GM21619 (cell line): Measurements from ENCODE around the gene IWS1.
"Not testable (repeated sequence)": the region's sequence is repeated elsewhere in the genome, so short reads cannot be mapped to it uniquely, and the experiment has no call there.

Experiments
- ATAC-seq: cut with Tn5 transposase; IDR thresholded peaks from one replicate; pipeline ENCODE4 v1.9.1; 2021; ENCODE audit not compliant: unreplicated experiment

The IWS1 gene

GRCh38 chr2:127530245-127531140, 4.2 kb upstream of the IWS1 start:
- ATAC-seq: no peak

GRCh38 chr2:127529416-127529815, 3.1 kb upstream of the IWS1 start:
- not testable (repeated sequence) for ATAC-seq

- no peak for ATAC-seq
Measured at GRCh38 chr2:127528487-127528886, 2.2 kb upstream of the IWS1 start.

- peak; percentile 7 for ATAC-seq
Measured at GRCh38 chr2:127527001-127527804, 914 bp upstream of the IWS1 start.

GRCh38 chr2:127525691-127526131, 578 bp downstream of the IWS1 start:
- no peak for ATAC-seq

- not testable (repeated sequence) for ATAC-seq
Measured at GRCh38 chr2:127524198-127524834, 2.0 kb downstream of the IWS1 start.

- no peak for ATAC-seq
Measured at GRCh38 chr2:127523269-127523939, 2.9 kb downstream of the IWS1 start.

- no peak for ATAC-seq
Measured at GRCh38 chr2:127520424-127520823, 5.9 kb downstream of the IWS1 start.

- no peak for ATAC-seq
Measured at GRCh38 chr2:127517465-127517864, 8.8 kb downstream of the IWS1 start.

GRCh38 chr2:127516041-127516762, 10.1 kb downstream of the IWS1 start:
- ATAC-seq: no peak

GRCh38 chr2:127515383-127515915, 10.8 kb downstream of the IWS1 start:
- no peak for ATAC-seq

- ATAC-seq: no peak
Measured at GRCh38 chr2:127514485-127514884, 11.8 kb downstream of the IWS1 start.

GRCh38 chr2:127514076-127514475, 12.2 kb downstream of the IWS1 start:
- ATAC-seq: no peak

GRCh38 chr2:127512362-127512761, 13.9 kb downstream of the IWS1 start:
- ATAC-seq: no peak

GRCh38 chr2:127511917-127512316, 14.4 kb downstream of the IWS1 start:
- ATAC-seq: no peak

- no peak for ATAC-seq
Measured at GRCh38 chr2:127511090-127511695, 15.1 kb downstream of the IWS1 start.

- ATAC-seq: no peak
Measured at GRCh38 chr2:127510073-127510472, 16.2 kb downstream of the IWS1 start.

GRCh38 chr2:127508631-127509034, 17.7 kb downstream of the IWS1 start:
- no peak for ATAC-seq

GRCh38 chr2:127508023-127508630, 18.2 kb downstream of the IWS1 start:
- ATAC-seq: no peak
